Stimulated activated naive B cell treated with anti-CD40 and anti-IgM and Interleukin-4, amounts not matched to agents 10 μg/mL and 1 μg/mL and 100 μg/mL, for 72 hours (primary cell): ENCODE measurements around the gene KIF26A.

Source experiments
- ATAC-seq, 2 donors: fragments of 150-1000 bp; cut with Tn5 transposase; replicated peaks; 2 replicates each; pipeline ENCODE4 v1.10.0; 2021; ENCODE audit warnings: moderate library complexity in 1 of 2
- DNase-seq: peaks from one replicate; pipeline ENCODE4 v3.0.0; 2021
- H3K27ac Mint-ChIP-seq: one replicate; pipeline ENCODE4 v1.8.0; 2022; ENCODE audit warnings: mild to moderate bottlenecking, mixed read lengths
- H3K27me3 Mint-ChIP-seq, 2 donors: one replicate each; pipeline ENCODE4 v1.8.0; 2022; ENCODE audit warnings: mixed read lengths in 2 of 2
- H3K36me3 Mint-ChIP-seq, 2 donors: one replicate each; pipeline ENCODE4 v1.8.0; 2022; ENCODE audit warnings: mixed read lengths in 2 of 2, mild to moderate bottlenecking in 1 of 2
- H3K4me1 Mint-ChIP-seq, 2 donors: one replicate each; pipeline ENCODE4 v1.8.0; 2022; ENCODE audit warnings: mixed read lengths in 2 of 2, mild to moderate bottlenecking in 1 of 2
- H3K4me3 Mint-ChIP-seq, 2 donors: one replicate each; pipeline ENCODE4 v1.8.0; 2022; ENCODE audit warnings: mild to moderate bottlenecking in 2 of 2, mixed read lengths in 2 of 2, moderate library complexity in 1 of 2
- H3K9me3 Mint-ChIP-seq, 2 donors: one replicate each; pipeline ENCODE4 v1.8.0; 2022; ENCODE audit warnings: mixed read lengths in 2 of 2, mild to moderate bottlenecking in 1 of 2

The KIF26A gene

GRCh38 chr14:104171029-104171697 is 32.8 kb downstream of the KIF26A start:
- DNase-seq (no peak), ATAC-seq (no peak)
- no peaks in the 10 kb centered on the region for H3K36me3 Mint-ChIP-seq
- H3K27me3 Mint-ChIP-seq: no peaks in the 10 kb centered on the region
- peaks cover 0 to 2% of the 10 kb centered on the region in 2 donors for H3K4me1 Mint-ChIP-seq
- no peak overlapping the region for H3K27ac Mint-ChIP-seq
- no peak overlapping the region for H3K4me3 Mint-ChIP-seq
- H3K9me3 Mint-ChIP-seq: no peaks in the 10 kb centered on the region

- Mint-ChIP-seq H3K27me3 (no peaks in the 10 kb centered on the region), H3K4me1 (peaks cover 0 to 2% of the 10 kb centered on the region in 2 donors), H3K27ac (no peak overlapping the region), H3K36me3 (no peaks in the 10 kb centered on the region), H3K9me3 (no peaks in the 10 kb centered on the region), H3K4me3 (no peak overlapping the region)
- DNase-seq (no peak), ATAC-seq (no peak)
Measured at GRCh38 chr14:104171895-104172294, 33.5 kb downstream of the KIF26A start.

GRCh38 chr14:104172349-104172748 is 34.0 kb downstream of the KIF26A start:
- DNase-seq (no peak), ATAC-seq (no peak)
- H3K27me3 Mint-ChIP-seq: no peaks in the 10 kb centered on the region

GRCh38 chr14:104172880-104173279 is 34.5 kb downstream of the KIF26A start:
- Mint-ChIP-seq H3K4me1 (no peaks in the 10 kb centered on the region), H3K36me3 (no peaks in the 10 kb centered on the region), H3K9me3 (no peaks in the 10 kb centered on the region)

More at GRCh38 chr14:104172349-104172748, 34.0 kb downstream of the KIF26A start:
- no peaks in the 10 kb centered on the region for H3K36me3 Mint-ChIP-seq
- H3K27ac Mint-ChIP-seq: no peak overlapping the region
- no peaks in the 10 kb centered on the region for H3K4me1 Mint-ChIP-seq
- H3K4me3 Mint-ChIP-seq: no peak overlapping the region
- no peaks in the 10 kb centered on the region for H3K9me3 Mint-ChIP-seq

GRCh38 chr14:104174051-104174450 is 35.7 kb downstream of the KIF26A start:
- Mint-ChIP-seq H3K27ac (no peak overlapping the region), H3K4me1 (no peaks in the 10 kb centered on the region), H3K4me3 (no peak overlapping the region), H3K9me3 (no peaks in the 10 kb centered on the region), H3K27me3 (no peaks in the 10 kb centered on the region), H3K36me3 (no peaks in the 10 kb centered on the region)
- ATAC-seq (no peak), DNase-seq (no peak)

More at GRCh38 chr14:104172880-104173279, 34.5 kb downstream of the KIF26A start:
- Mint-ChIP-seq H3K27ac (no peak overlapping the region), H3K4me3 (no peak overlapping the region), H3K27me3 (no peaks in the 10 kb centered on the region)
- DNase-seq (no peak), ATAC-seq (no peak)

GRCh38 chr14:104175041-104175440 is 36.7 kb downstream of the KIF26A start:
- H3K9me3 Mint-ChIP-seq: no peaks in the 10 kb centered on the region
- H3K4me3 Mint-ChIP-seq: no peak overlapping the region
- H3K27me3 Mint-ChIP-seq: no peaks in the 10 kb centered on the region
- no peaks in the 10 kb centered on the region for H3K4me1 Mint-ChIP-seq
- ATAC-seq (no peak), DNase-seq (no peak)
- H3K27ac Mint-ChIP-seq: no peak overlapping the region
- H3K36me3 Mint-ChIP-seq: no peaks in the 10 kb centered on the region

GRCh38 chr14:104175811-104176210 is 37.4 kb downstream of the KIF26A start:
- ATAC-seq: no peak
- no peak for DNase-seq
- Mint-ChIP-seq H3K36me3 (no peaks in the 10 kb centered on the region), H3K4me1 (no peaks in the 10 kb centered on the region), H3K9me3 (no peaks in the 10 kb centered on the region), H3K27ac (no peak overlapping the region), H3K27me3 (no peaks in the 10 kb centered on the region), H3K4me3 (no peak overlapping the region)

- DNase-seq (no peak), ATAC-seq (no peak)
- H3K4me1 Mint-ChIP-seq: no peaks in the 10 kb centered on the region
- no peaks in the 10 kb centered on the region for H3K9me3 Mint-ChIP-seq
- H3K4me3 Mint-ChIP-seq: no peak overlapping the region
- no peak overlapping the region for H3K27ac Mint-ChIP-seq
- no peaks in the 10 kb centered on the region for H3K36me3 Mint-ChIP-seq
- no peaks in the 10 kb centered on the region for H3K27me3 Mint-ChIP-seq
Measured at GRCh38 chr14:104176611-104177010, 38.2 kb downstream of the KIF26A start.

GRCh38 chr14:104177411-104177810 is 39.0 kb downstream of the KIF26A start:
- Mint-ChIP-seq H3K9me3 (no peaks in the 10 kb centered on the region), H3K27ac (no peak overlapping the region), H3K4me1 (no peaks in the 10 kb centered on the region), H3K4me3 (no peak overlapping the region), H3K36me3 (no peaks in the 10 kb centered on the region), H3K27me3 (no peaks in the 10 kb centered on the region)
- no peak for DNase-seq
- ATAC-seq: no peak

- Mint-ChIP-seq H3K4me3 (no peak overlapping the region), H3K27ac (no peak overlapping the region), H3K27me3 (no peaks in the 10 kb centered on the region), H3K4me1 (no peaks in the 10 kb centered on the region), H3K9me3 (no peaks in the 10 kb centered on the region), H3K36me3 (no peaks in the 10 kb centered on the region)
- no peak for ATAC-seq
- DNase-seq: no peak
Measured at GRCh38 chr14:104178279-104178678, 39.9 kb downstream of the KIF26A start.

- no peaks in the 10 kb centered on the region for H3K9me3 Mint-ChIP-seq
- no peaks in the 10 kb centered on the region for H3K4me1 Mint-ChIP-seq
- H3K27ac Mint-ChIP-seq: no peak overlapping the region
- peaks cover 0 to under 1% of the 10 kb centered on the region in 2 donors for H3K27me3 Mint-ChIP-seq
- no peaks in the 10 kb centered on the region for H3K36me3 Mint-ChIP-seq
- DNase-seq (no peak), ATAC-seq (no peak)
- H3K4me3 Mint-ChIP-seq: no peak overlapping the region
Measured at GRCh38 chr14:104179126-104179525, 40.7 kb downstream of the KIF26A start.

- H3K9me3 Mint-ChIP-seq: no peaks in the 10 kb centered on the region
- ATAC-seq: no peak
- no peaks in the 10 kb centered on the region for H3K4me1 Mint-ChIP-seq
- no peak overlapping the region for H3K4me3 Mint-ChIP-seq
- no peaks in the 10 kb centered on the region for H3K36me3 Mint-ChIP-seq
- DNase-seq: no peak
- peaks cover 0 to 4% of the 10 kb centered on the region in 2 donors for H3K27me3 Mint-ChIP-seq
- H3K27ac Mint-ChIP-seq: no peak overlapping the region
Measured at GRCh38 chr14:104179564-104180129, 41.3 kb downstream of the KIF26A start.

- H3K9me3 Mint-ChIP-seq: no peaks in the 10 kb centered on the region
- no peak overlapping the region for H3K4me3 Mint-ChIP-seq
- no peak for DNase-seq
- H3K27ac Mint-ChIP-seq: no peak overlapping the region
- H3K36me3 Mint-ChIP-seq: no peaks in the 10 kb centered on the region
- no peaks in the 10 kb centered on the region for H3K4me1 Mint-ChIP-seq
- no peak for ATAC-seq
- peaks cover 0 to 4% of the 10 kb centered on the region in 2 donors for H3K27me3 Mint-ChIP-seq
Measured at GRCh38 chr14:104180561-104181165, 42.3 kb downstream of the KIF26A start.

GRCh38 chr14:104181761-104182530 is 43.6 kb downstream of the KIF26A start:
- no peaks in the 10 kb centered on the region for H3K36me3 Mint-ChIP-seq
- H3K4me3 Mint-ChIP-seq: no peak overlapping the region
- H3K4me1 Mint-ChIP-seq: no peaks in the 10 kb centered on the region
- no peaks in the 10 kb centered on the region for H3K9me3 Mint-ChIP-seq
- H3K27me3 Mint-ChIP-seq: peaks cover 4 to 5% of the 10 kb centered on the region in 2 donors
- no peak overlapping the region for H3K27ac Mint-ChIP-seq
- no peak for DNase-seq
- ATAC-seq: no peak
